Activated B cell treated with CpG ODN at 0.5 μM for 24 hours (primary cell): Measurements from ENCODE around the gene LMX1B. TPM values are rescaled to one million over a fixed set of nuclear protein-coding genes. Genes with fewer than 3 reads are reported as not detected.
"Not testable (repeated sequence)": the region's sequence is repeated elsewhere in the genome, so short reads cannot be mapped to it uniquely, and the experiment has no call there.

ENCODE experiments used
- ATAC-seq: fragments of 200-7000 bp; cut with Tn5 transposase; one replicate; pipeline ENCODE4 v1.10.0; 2021; ENCODE audit warnings: low read depth, mild to moderate bottlenecking, moderate library complexity
- CTCF ChIA-PET: fragments of 350-600 bp; sonication (Branson Sonifier 250); formaldehyde crosslinking; loops from one replicate; lab custom pipeline; 2021; ENCODE audit warnings: antibody characterized with exemption; lab: Charles Lee
- POLR2A ChIA-PET: fragments of 350-600 bp; sonication (Branson Sonifier 250); formaldehyde crosslinking; loops from one replicate; lab custom pipeline; 2021; ENCODE audit warnings: antibody characterized with exemption; lab: Charles Lee
- DNase-seq: peaks from one replicate; pipeline ENCODE4 v3.0.0; 2022
- H3K27ac Mint-ChIP-seq: one replicate; pipeline ENCODE4 v1.8.0; 2020; ENCODE audit warnings: mixed read lengths
- H3K27me3 Mint-ChIP-seq: one replicate; pipeline ENCODE4 v1.8.0; 2021; ENCODE audit warnings: mixed read lengths
- H3K36me3 Mint-ChIP-seq: one replicate; pipeline ENCODE4 v1.8.0; 2021; ENCODE audit warnings: low read depth, mixed read lengths
- H3K4me1 Mint-ChIP-seq: one replicate; pipeline ENCODE4 v1.8.0; 2021; ENCODE audit warnings: mixed read lengths
- H3K4me3 Mint-ChIP-seq: one replicate; pipeline ENCODE4 v1.8.0; 2020; ENCODE audit warnings: mild to moderate bottlenecking, mixed read lengths
- H3K9me3 Mint-ChIP-seq: one replicate; pipeline ENCODE4 v1.8.0; 2020; ENCODE audit warnings: mixed read lengths
- CTCF ChIP-seq: fragments of 200-600 bp; IDR thresholded peaks from one replicate; pipeline ENCODE4 v1.8.0; 2022; ENCODE audit warnings: antibody characterized with exemption, mild to moderate bottlenecking
- intact Hi-C: fragments of 100-400 bp; cut with micrococcal nuclease; formaldehyde crosslinking; loops from one replicate; pipeline ENCODE4 v1.15.1; 2024
- total RNA-seq: library from RNA; stranded (reverse); gene quantifications from 2 replicates; pipeline ENCODE4 v1.2.3, GENCODE V29; 2022

The LMX1B gene
- total RNA-seq, 1 donor from 2014 or later: not detected

GRCh38 chr9:126647585-126648411, 34.1 kb downstream of the LMX1B start:
- no peak overlapping the region for H3K27ac Mint-ChIP-seq
- intact Hi-C loops: no loop called here
- H3K27me3 Mint-ChIP-seq: peaks cover 58% of the 10 kb centered on the region
- H3K4me3 Mint-ChIP-seq: no peak overlapping the region
- H3K4me1 Mint-ChIP-seq: no peaks in the 10 kb centered on the region
- ChIA-PET POLR2A (no interaction called here), CTCF (no interaction called here)
- DNase-seq (no peak), ATAC-seq (no peak)
- no peak for TF ChIP-seq CTCF
- no peaks in the 10 kb centered on the region for H3K36me3 Mint-ChIP-seq
- no peaks in the 10 kb centered on the region for H3K9me3 Mint-ChIP-seq

- H3K9me3 Mint-ChIP-seq: no peaks in the 10 kb centered on the region
- no peaks in the 10 kb centered on the region for H3K36me3 Mint-ChIP-seq
- no peak overlapping the region for H3K27ac Mint-ChIP-seq
- H3K4me3 Mint-ChIP-seq: no peak overlapping the region
- ChIA-PET CTCF (no interaction called here), POLR2A (no interaction called here)
- intact Hi-C loops: no loop called here
- DNase-seq (no peak), ATAC-seq (no peak)
- H3K4me1 Mint-ChIP-seq: no peaks in the 10 kb centered on the region
- H3K27me3 Mint-ChIP-seq: peaks cover 73% of the 10 kb centered on the region
- TF ChIP-seq CTCF: no peak
These were observed 35.7 kb downstream of the LMX1B start for GRCh38 chr9:126649477-126649876.

DNA sequence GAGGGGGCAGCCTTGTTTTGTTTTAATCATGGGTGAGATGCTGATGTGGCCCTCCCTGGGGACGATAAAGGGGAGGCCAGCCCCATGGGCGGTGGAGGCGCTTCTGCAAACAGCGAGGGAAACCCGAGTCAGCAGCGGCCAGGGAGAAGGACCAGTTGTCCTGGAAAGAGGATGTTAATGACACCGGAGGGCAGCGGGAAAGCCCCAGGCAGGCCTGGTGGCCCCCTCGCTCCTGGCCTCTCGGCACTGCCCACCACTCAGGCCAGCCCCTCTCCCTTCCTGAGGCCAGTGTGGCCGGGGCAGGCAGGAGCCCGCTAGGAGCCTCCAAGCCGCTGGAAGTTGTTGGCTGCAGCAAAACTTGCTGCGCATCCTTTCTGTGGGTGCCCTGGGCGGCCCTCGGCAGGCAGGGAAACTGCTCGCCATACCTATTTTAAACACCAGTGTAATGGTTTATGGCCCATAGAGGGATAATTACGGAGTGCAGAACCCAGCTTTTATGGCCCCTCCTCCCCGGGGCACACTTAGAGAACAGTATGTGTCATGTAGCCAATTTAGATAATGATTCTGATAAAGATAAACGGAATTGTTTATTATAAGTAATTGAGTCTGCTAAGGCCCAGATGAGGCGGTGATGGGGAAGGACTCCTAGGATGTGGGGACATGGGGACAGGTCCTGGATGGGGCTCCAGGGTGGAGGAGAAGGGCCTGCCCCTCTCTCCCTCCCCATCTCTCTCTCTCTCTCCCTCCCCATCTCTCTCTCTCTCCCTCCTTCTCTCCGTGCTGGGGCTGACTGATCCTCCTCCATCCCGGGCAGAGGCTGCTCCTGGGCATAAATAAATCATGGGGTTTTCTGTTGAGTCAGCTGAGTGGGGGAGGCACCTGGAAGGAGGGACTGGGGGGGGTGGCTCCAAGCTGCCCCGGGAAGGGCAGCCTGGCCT, 36.9 kb downstream of the LMX1B start:
- Mint-ChIP-seq H3K9me3 (no peaks in the 10 kb centered on the region), H3K27me3 (peaks cover 70% of the 10 kb centered on the region), H3K27ac (no peak overlapping the region), H3K4me3 (no peak overlapping the region), H3K36me3 (no peaks in the 10 kb centered on the region), H3K4me1 (no peaks in the 10 kb centered on the region)
- TF ChIP-seq CTCF: no peak
- no peak for ATAC-seq
- DNase-seq: no peak
- POLR2A ChIA-PET: no interaction called here
- CTCF ChIA-PET: no interaction called here
- intact Hi-C loops: no loop called here

- H3K4me1 Mint-ChIP-seq: no peaks in the 10 kb centered on the region
- ChIA-PET POLR2A (interaction anchor here (0.7 kb wide), 1 partner anchor 21 kb away, joined by 3 read pairs; no protein-coding TSS in a partner anchor), CTCF (no interaction called here)
- H3K27me3 Mint-ChIP-seq: peaks cover 68% of the 10 kb centered on the region
- DNase-seq: no peak
- no peak overlapping the region for H3K27ac Mint-ChIP-seq
- H3K36me3 Mint-ChIP-seq: no peaks in the 10 kb centered on the region
- no peak for TF ChIP-seq CTCF
- no peak for ATAC-seq
- intact Hi-C loops: no loop called here
- no peak overlapping the region for H3K4me3 Mint-ChIP-seq
- no peaks in the 10 kb centered on the region for H3K9me3 Mint-ChIP-seq
These were observed 38.4 kb downstream of the LMX1B start for GRCh38 chr9:126652140-126652582.

GRCh38 chr9:126654124-126654523, 40.4 kb downstream of the LMX1B start:
- H3K4me3 Mint-ChIP-seq: no peak overlapping the region
- no peaks in the 10 kb centered on the region for H3K4me1 Mint-ChIP-seq
- DNase-seq (no peak), ATAC-seq (no peak)
- no peaks in the 10 kb centered on the region for H3K9me3 Mint-ChIP-seq
- intact Hi-C loops: no loop called here
- H3K27ac Mint-ChIP-seq: no peak overlapping the region
- TF ChIP-seq CTCF: no peak
- H3K36me3 Mint-ChIP-seq: no peaks in the 10 kb centered on the region
- POLR2A ChIA-PET: no interaction called here
- CTCF ChIA-PET: no interaction called here
- H3K27me3 Mint-ChIP-seq: peaks cover 54% of the 10 kb centered on the region

GRCh38 chr9:126656214-126656613, 42.5 kb downstream of the LMX1B start:
- ATAC-seq, POLR2A ChIA-PET, H3K4me1 Mint-ChIP-seq, CTCF ChIA-PET, DNase-seq, H3K4me3 Mint-ChIP-seq, H3K27ac Mint-ChIP-seq, H3K9me3 Mint-ChIP-seq, H3K36me3 Mint-ChIP-seq, intact Hi-C loops: not testable (repeated sequence)
- H3K27me3 Mint-ChIP-seq: peaks cover 53% of the 10 kb centered on the region
